GM23338 (cell line): Measurements from ENCODE around the gene CELSR1. TPM values are rescaled to one million over a fixed set of nuclear protein-coding genes. Genes with fewer than 3 reads are reported as not detected.

Experiments used
- ATAC-seq: fragments of 200-7000 bp; cut with Tn5 transposase; 3 replicates; pipeline ENCODE4 v1.9.1; 2020
- DNase-seq: peaks from one replicate; pipeline ENCODE4 v3.0.0-alpha.2; 2015; ENCODE audit warnings: low spot score
- H2AFZ ChIP-seq: fragments of 200-600 bp; sonication (generic); 2 replicates; pipeline ENCODE4 v1.8.0; 2016; ENCODE audit warnings: antibody characterized with exemption, mild to moderate bottlenecking, moderate library complexity
- H3F3A ChIP-seq: fragments of 200-600 bp; sonication (generic); replicated peaks from 2 replicates; pipeline ENCODE4 v1.8.0; 2017; ENCODE audit warnings: antibody characterized with exemption, mixed run types, low read depth
- H3K27ac ChIP-seq: fragments of 200-600 bp; sonication (generic); 2 replicates; pipeline ENCODE4 v1.6.1; 2016; ENCODE audit warnings: low read depth
- H3K27me3 ChIP-seq: fragments of 200-600 bp; sonication (generic); 2 replicates; pipeline ENCODE4 v1.8.0; 2016; ENCODE audit warnings: mild to moderate bottlenecking, mixed run types, moderate library complexity; ENCODE audit not compliant: insufficient read depth
- H3K36me3 ChIP-seq: fragments of 200-600 bp; sonication (generic); 2 replicates; pipeline ENCODE4 v1.8.0; 2016; ENCODE audit warnings: mild to moderate bottlenecking; ENCODE audit not compliant: insufficient read depth
- H3K4me1 ChIP-seq: fragments of 200-600 bp; sonication (generic); 2 replicates; pipeline ENCODE4 v1.8.0; 2016; ENCODE audit warnings: mild to moderate bottlenecking, moderate library complexity; ENCODE audit not compliant: insufficient read depth
- H3K4me2 ChIP-seq: fragments of 200-600 bp; sonication (generic); 2 replicates; pipeline ENCODE4 v1.7.1; 2017; ENCODE audit warnings: mixed run types
- H3K4me3 ChIP-seq: fragments of 200-600 bp; sonication (generic); 2 replicates; pipeline ENCODE4 v1.6.1; 2016; ENCODE audit warnings: mixed run types
- H3K79me2 ChIP-seq: fragments of 200-600 bp; sonication (generic); replicated peaks from 2 replicates; pipeline ENCODE4 v1.8.0; 2017; ENCODE audit warnings: mild to moderate bottlenecking; ENCODE audit not compliant: insufficient read depth
- H3K9me2 ChIP-seq: fragments of 200-600 bp; sonication (generic); 2 replicates; pipeline ENCODE4 v1.8.0; 2017; ENCODE audit not compliant: insufficient read depth
- H4K20me1 ChIP-seq: fragments of 200-600 bp; sonication (generic); replicated peaks from 2 replicates; pipeline ENCODE4 v1.8.0; 2017; ENCODE audit warnings: mild to moderate bottlenecking; ENCODE audit not compliant: insufficient read depth
- H3K27ac Mint-ChIP-seq: 2 replicates; pipeline ENCODE4 v1.8.0; 2020; ENCODE audit warnings: inconsistent platforms, mild to moderate bottlenecking, moderate library complexity, mixed read lengths
- H3K27me3 Mint-ChIP-seq: 3 replicates; pipeline ENCODE4 v1.8.0; 2022; ENCODE audit warnings: low read depth, mild to moderate bottlenecking, moderate library complexity, mixed read lengths, inconsistent platforms; ENCODE audit not compliant: insufficient read depth, poor library complexity
- H3K36me3 Mint-ChIP-seq: 3 replicates; pipeline ENCODE4 v1.8.0; 2021; ENCODE audit warnings: low read depth, mild to moderate bottlenecking, inconsistent platforms, moderate library complexity, mixed read lengths
- H3K4me1 Mint-ChIP-seq: 3 replicates; pipeline ENCODE4 v1.8.0; 2020; ENCODE audit warnings: mild to moderate bottlenecking, inconsistent platforms, mixed read lengths
- H3K4me3 Mint-ChIP-seq: 3 replicates; pipeline ENCODE4 v1.8.0; 2021; ENCODE audit warnings: moderate library complexity, mild to moderate bottlenecking, inconsistent platforms, mixed read lengths
- H3K9me3 Mint-ChIP-seq: 3 replicates; pipeline ENCODE4 v1.8.0; 2020; ENCODE audit warnings: moderate library complexity, mild to moderate bottlenecking, inconsistent platforms, mixed read lengths
- CREB1 ChIP-seq: fragments of 250-450 bp; sonication (Bioruptor Pico); IDR thresholded peaks from 2 replicates; pipeline ENCODE4 v1.5.0; 2020; ENCODE audit warnings: low read depth, mild to moderate bottlenecking, moderate library complexity
- CTCF ChIP-seq, 2 experiments: fragments of 200-600 bp in 1 of 2; sonication (generic) in 1 of 2; conservative IDR thresholded peaks; 2 replicates each; pipeline versions ENCODE4 v1.5.1 to v1.6.1; 2016 to 2017; ENCODE audit warnings: antibody characterized with exemption in 2 of 2, low read depth in 2 of 2, mild to moderate bottlenecking in 2 of 2, moderate library complexity in 1 of 2
- ETS1 ChIP-seq: IDR thresholded peaks from 2 replicates; pipeline ENCODE4 v1.6.1; 2016; ENCODE audit warnings: antibody characterized with exemption
- EZH2 ChIP-seq: fragments of 200-600 bp; sonication (generic); IDR thresholded peaks from one replicate; pipeline ENCODE4 v1.8.0; 2017; ENCODE audit warnings: antibody characterized with exemption, mild to moderate bottlenecking, low read depth; ENCODE audit not compliant: unreplicated experiment
- EZH2phosphoT487 ChIP-seq: fragments of 200-600 bp; sonication (generic); IDR thresholded peaks from one replicate; pipeline ENCODE4 v1.8.1; 2018; ENCODE audit warnings: antibody characterized with exemption; ENCODE audit not compliant: unreplicated experiment
- JUNB ChIP-seq: IDR thresholded peaks from one replicate; pipeline ENCODE4 v1.6.1; 2016; ENCODE audit warnings: antibody characterized with exemption; ENCODE audit not compliant: unreplicated experiment
- POLR2AphosphoS5 ChIP-seq: IDR thresholded peaks from 2 replicates; pipeline ENCODE4 v1.6.1; 2016; ENCODE audit warnings: antibody characterized with exemption, low read depth
- REST ChIP-seq: IDR thresholded peaks from one replicate; pipeline ENCODE4 v1.6.1; 2018; ENCODE audit warnings: antibody characterized with exemption; ENCODE audit not compliant: unreplicated experiment
- STAT1 ChIP-seq: IDR thresholded peaks from one replicate; pipeline ENCODE4 v1.6.1; 2016; ENCODE audit warnings: antibody characterized with exemption; ENCODE audit not compliant: unreplicated experiment
- ZNF331 ChIP-seq: fragments of 250-450 bp; sonication (Bioruptor Pico); IDR thresholded peaks from 2 replicates; pipeline ENCODE4 v1.5.0; 2020; ENCODE audit warnings: low read depth, mild to moderate bottlenecking, moderate library complexity
- ZNF462 ChIP-seq: fragments of 250-450 bp; sonication (Bioruptor Pico); IDR thresholded peaks from 2 replicates; pipeline ENCODE4 v1.5.0; 2020; ENCODE audit warnings: mild to moderate bottlenecking, moderate library complexity
- polyA plus RNA-seq: library from polyadenylated mRNA; unstranded; fragments of >200 nt; fragmentation: Nextera tagmentation; extraction: Ambion mirVana; gene quantifications from 2 replicates; pipeline ENCODE4 v1.2.1, GENCODE V29; 2016
- total RNA-seq: library from RNA; depleted of rRNA; stranded (reverse); fragments of >200 nt; shearing (Covaris generic); gene quantifications from 2 replicates; pipeline ENCODE4 v1.2.3, GENCODE V29; 2014

The CELSR1 gene
- total and polyA plus RNA-seq, 2 experiments from 2014 or later: 4.8 to 20.4 TPM

- TF ChIP-seq CTCF (conservative IDR thresholded peaks at IDR 0.05; ENCODE audit: low read depth in 2 of 2): no peak
- TF ChIP-seq CREB1 (CRISPR knock-in tag): no peak
- TF ChIP-seq ETS1: no peak
Observed at GRCh38 chr22:46517255-46517761, 20.1 kb downstream of the CELSR1 start (continued).

- no peak overlapping the region for H3K4me3 Mint-ChIP-seq
- Histone ChIP-seq H3K27me3 (no peaks in the 10 kb centered on the region), H4K20me1 (no peaks in the 10 kb centered on the region), H3F3A (no peaks in the 10 kb centered on the region), H3K79me2 (no peaks in the 10 kb centered on the region), H3K4me2 (no peak overlapping the region), H3K36me3 (no peaks in the 10 kb centered on the region), H3K27ac (no peak overlapping the region), H3K4me1 (no peaks in the 10 kb centered on the region), H2AFZ (no peak overlapping the region), H3K9me2 (no peaks in the 10 kb centered on the region), H3K4me3 (no peak overlapping the region)
- H3K27ac Mint-ChIP-seq: no peak overlapping the region
- ATAC-seq (no peak), DNase-seq (no peak)
- no peaks in the 10 kb centered on the region for H3K9me3 Mint-ChIP-seq
- H3K36me3 Mint-ChIP-seq: no peaks in the 10 kb centered on the region
- H3K4me1 Mint-ChIP-seq: peaks cover 18% of the 10 kb centered on the region
- H3K27me3 Mint-ChIP-seq: peaks cover 9% of the 10 kb centered on the region
- TF ChIP-seq JUNB (no peak), EZH2phosphoT487 (no peak), ZNF331 (CRISPR knock-in tag) (no peak), POLR2AphosphoS5 (no peak), EZH2 (no peak), ZNF462 (CRISPR knock-in tag) (no peak), REST (no peak), ETS1 (no peak), STAT1 (no peak)
Observed at GRCh38 chr22:46516638-46517037, 20.8 kb downstream of the CELSR1 start.
